GM19240 (cell line): ENCODE data around the gene EMC6.
A peak's percentile ranks its signal among the peaks of the same experiment; 100 is the strongest.

ENCODE experiments used
- DNase-seq: peaks from one replicate; pipeline ENCODE4 v3.0.0; 2011; ENCODE audit warnings: low spot score; ENCODE audit not compliant: insufficient read length

EMC6 gene

GRCh38 chr17:3708366-3708765 is 39.8 kb downstream of the EMC6 start:
- DNase-seq = no peak

- peak; percentile 83 for DNase-seq
Measured at GRCh38 chr17:3710951-3711383, 42.4 kb downstream of the EMC6 start.

- no peak for DNase-seq
Measured at GRCh38 chr17:3712811-3713463, 44.3 kb downstream of the EMC6 start.

- no peak for DNase-seq
Measured at GRCh38 chr17:3715296-3715695, 46.7 kb downstream of the EMC6 start.

GRCh38 chr17:3718201-3718600 is 49.6 kb downstream of the EMC6 start:
- DNase-seq = no peak

GRCh38 chr17:3719265-3719664 is 50.7 kb downstream of the EMC6 start:
- DNase-seq = no peak
